GM12878 (cell line): ENCODE results near the gene SLC11A2. TPM values are rescaled to one million over a fixed set of nuclear protein-coding genes. Genes with fewer than 3 reads are reported as not detected.

Source experiments
- ATAC-seq: fragments of 200-7000 bp; cut with Tn5 transposase; 3 replicates; pipeline ENCODE4 v1.9.1; 2020; ENCODE audit warnings: mild to moderate bottlenecking, moderate library complexity
- BruUV-seq: library from RNA; stranded (reverse); fragments of 400-500 nt; replicated peaks from 2 replicates; lab custom pipeline; 2021; lab: Mats Ljungman, UMichigan
- CTCF ChIA-PET: fragments of 300-600 bp; sonication (Branson Sonifier 250); formaldehyde crosslinking; extraction: SDS; loops from one replicate; lab custom pipeline; 2021; ENCODE audit warnings: inconsistent platforms; lab: Yijun Ruan, JAX
- POLR2A ChIA-PET: fragments of 350-600 bp; formaldehyde crosslinking; extraction: SDS; loops from one replicate; lab custom pipeline; 2021; ENCODE audit warnings: inconsistent platforms; lab: Charles Lee
- RAD21 ChIA-PET: fragments of 300-600 bp; sonication (Branson Sonifier 250); formaldehyde crosslinking; loops from one replicate; lab custom pipeline; 2023; ENCODE audit warnings: antibody characterized with exemption; ENCODE audit not compliant: unreplicated experiment; lab: Charles Lee
- SMC1A ChIA-PET: fragments of 300-600 bp; sonication (Branson Sonifier 250); formaldehyde crosslinking; loops from one replicate; lab custom pipeline; 2023; ENCODE audit not compliant: unreplicated experiment, uncharacterized antibody; lab: Charles Lee
- DNase-seq: peaks from one replicate; pipeline ENCODE4 v3.0.0-alpha.2; 2011; ENCODE audit warnings: low read depth, low spot score
- FAIRE-seq: peaks from 3 replicates; lab custom pipeline; 2011; peaks lifted over from hg19 to GRCh38; lab: Jason Lieb, UNC
- H2AFZ ChIP-seq: 2 replicates; pipeline ENCODE4 v1.6.0; 2011; ENCODE audit warnings: low read depth, low read length, control low read depth; ENCODE audit not compliant: control insufficient read depth
- H3K27ac ChIP-seq: 2 replicates; pipeline ENCODE4 v1.5.1; 2011; ENCODE audit warnings: control low read depth; ENCODE audit not compliant: control insufficient read depth, insufficient read depth
- H3K27me3 ChIP-seq, 2 experiments: replicated peaks in 1 of 2; 2 replicates each; pipeline versions ENCODE4 v1.6.0 to v1.6.1; 2011; ENCODE audit warnings: low read length in 1 of 2; ENCODE audit not compliant: control insufficient read depth in 2 of 2, insufficient read depth in 2 of 2
- H3K36me3 ChIP-seq, 2 experiments: 2 replicates each; pipeline ENCODE4 v1.5.1; 2011; ENCODE audit warnings: low read length in 1 of 2; ENCODE audit not compliant: control insufficient read depth in 2 of 2, insufficient read depth in 2 of 2
- H3K4me1 ChIP-seq: 2 replicates; pipeline ENCODE4 v1.6.1; 2011; ENCODE audit warnings: mild to moderate bottlenecking, low read length, moderate library complexity, mixed read lengths; ENCODE audit not compliant: control insufficient read depth, insufficient read depth
- H3K4me2 ChIP-seq: 2 replicates; pipeline ENCODE4 v1.6.0; 2011; ENCODE audit warnings: control low read depth; ENCODE audit not compliant: control insufficient read depth, insufficient read depth
- H3K4me3 ChIP-seq: fragments of 200-600 bp; sonication (generic); 2 replicates; pipeline ENCODE4 v1.5.1; 2016
- H3K79me2 ChIP-seq: 2 replicates; pipeline ENCODE4 v1.6.0; 2011; ENCODE audit warnings: low read length; ENCODE audit not compliant: control insufficient read depth, insufficient read depth
- H3K9ac ChIP-seq: 2 replicates; pipeline ENCODE4 v1.8.0; 2011; ENCODE audit warnings: low read length, control low read depth, mixed read lengths; ENCODE audit not compliant: control insufficient read depth, insufficient read depth
- H3K9me3 ChIP-seq: replicated peaks from 3 replicates; pipeline ENCODE4 v1.5.1; 2011; ENCODE audit warnings: mild to moderate bottlenecking, low read length; ENCODE audit not compliant: control insufficient read depth, insufficient read depth
- H4K20me1 ChIP-seq: 2 replicates; pipeline ENCODE4 v1.6.0; 2011; ENCODE audit not compliant: control insufficient read depth, insufficient read depth
- CREB1 ChIP-seq: IDR thresholded peaks from 2 replicates; pipeline ENCODE4 v1.6.1; 2012; ENCODE audit warnings: low read depth, mild to moderate bottlenecking, inconsistent platforms
- RAD51 ChIP-seq: fragments of 450-650 bp; IDR thresholded peaks from 2 replicates; pipeline ENCODE4 v1.6.1; 2016; ENCODE audit warnings: moderate library complexity, mild to moderate bottlenecking, inconsistent platforms
- TAF1 ChIP-seq: IDR thresholded peaks from 2 replicates; pipeline ENCODE4 v1.6.1; 2011; ENCODE audit warnings: mild to moderate bottlenecking, low read depth, low read length, borderline replicate concordance
- ZBTB4 ChIP-seq: fragments of 450-650 bp; formaldehyde crosslinking; IDR thresholded peaks from 2 replicates; pipeline ENCODE4 v1.4.0; 2022; ENCODE audit warnings: mild to moderate bottlenecking, moderate library complexity
- ZNF384 ChIP-seq: IDR thresholded peaks from 2 replicates; pipeline ENCODE4 v1.6.1; 2012; ENCODE audit warnings: low read depth, mild to moderate bottlenecking, low read length, improper control_type of control experiment, borderline replicate concordance
- WGBS: methylation state at CpG from one replicate; pipeline ENCODE4 v1.1.6; 2016; ENCODE audit warnings: low lambda C conversion rate; ENCODE audit not compliant: insufficient replicate concordance, insufficient coverage; ENCODE audit errors: missing lambda C conversion rate; 5-methylcytosine and 5-hydroxymethylcytosine counted together
- in situ Hi-C: fragments of 300-500 bp; cut with MboI; formaldehyde crosslinking; loops from 9 replicates; pipeline ENCODE4 v1.14.3; 2018; ENCODE audit warnings: mixed read lengths
- intact Hi-C: fragments of 100-400 bp; cut with micrococcal nuclease; formaldehyde crosslinking; loops from one replicate; pipeline ENCODE4 v1.14.2; 2022; ENCODE audit not compliant: unreplicated experiment
- polyA plus RNA-seq, 11 experiments: library from polyadenylated mRNA; depleted of rRNA in 4 of 11; unstranded in 6 of 11; stranded (reverse) in 5 of 11; fragments of >200 nt; fragmentation: Nextera tagmentation in 4 of 11; fragmentation: Illumina TruSeq in 1 of 11; extraction: Ambion mirVana in 4 of 11; extraction: Trizol in 1 of 11; gene quantifications; 1 replicate in 1 of 11; 2 replicates in 10 of 11; pipeline versions ENCODE4 v1.2.1 to v1.2.3, GENCODE V29; 2011 to 2016; ENCODE audit warnings: inconsistent platforms in 2 of 11, missing spikeins in 2 of 11, low read depth in 1 of 11
- total RNA-seq, 4 experiments: library from RNA; depleted of rRNA in 3 of 4; stranded (reverse); fragments of >200 nt in 3 of 4; fragmentation: Illumina TruSeq in 1 of 4; extraction: Trizol in 1 of 4; gene quantifications; 2 replicates each; pipeline versions ENCODE4 v1.2.1 to v1.2.3, GENCODE V29; 2013 to 2021

SLC11A2 gene
- total and polyA plus RNA-seq, 10 of the 15 experiments (the other 5 are each of a cell fraction or from before 2014, with no cell fraction given): 6.2 to 29.4 (median 15.6) TPM

GRCh38 chr12:51023625-51024382, 2.4 kb downstream of the SLC11A2 start (continued):
- no peak for TF ChIP-seq ZBTB4 (CRISPR knock-in tag)
- no peak for TF ChIP-seq TAF1
- no peak for TF ChIP-seq CREB1
- TF ChIP-seq, all 136 proteins: peak for 0

- POLR2A ChIA-PET: interaction anchor here (0.6 to 1.1 kb wide), 3 partner anchors 9 to 27 kb away, joined by 3 to 5 read pairs (median 4); partner anchors contain the start of gene LETMD1
Observed at GRCh38 chr12:51021694-51022093, 4.5 kb downstream of the SLC11A2 start.

More at GRCh38 chr12:51021694-51022093, 4.5 kb downstream of the SLC11A2 start:
- Histone ChIP-seq H3K36me3 (no peaks in the 10 kb centered on the region), H3K4me2 (peak overlapping the region; percentile 65), H3K4me1 (peaks cover 14% of the 10 kb centered on the region; the same call in 1 of the 2 replicates), H3K79me2 (peaks cover 47% of the 10 kb centered on the region), H2AFZ (no peak overlapping the region), H3K27ac (no peak overlapping the region), H3K4me3 (no peak overlapping the region), H3K9me3 (no peaks in the 10 kb centered on the region), H3K9ac (no peak overlapping the region), H3K27me3 (no peaks in the 10 kb centered on the region), H4K20me1 (no peaks in the 10 kb centered on the region)
- no peak for FAIRE-seq
- ATAC-seq: no peak
- BruUV-seq: no TSS peak
- CTCF ChIA-PET: interaction anchor here (0.6 to 2.0 kb wide), 9 partner anchors 9 to 1414 kb away, joined by 3 to 12 read pairs (median 4); partner anchors contain the start of gene ATF1
- intact Hi-C loops (no loop called here), in situ Hi-C loops (no loop called here)
- RAD21 ChIA-PET: interaction anchor here (0.9 to 2.7 kb wide), 12 partner anchors 9 to 320 kb away, joined by 3 to 14 read pairs (median 4); no protein-coding TSS in a partner anchor
- SMC1A ChIA-PET: interaction anchor here (0.6 to 2.1 kb wide), 11 partner anchors 9 to 1223 kb away, joined by 3 to 13 read pairs (median 3); no protein-coding TSS in a partner anchor
- WGBS: 0% methylated on average over 1 of the region's 1 CpG
- DNase-seq: no peak
- 0 out of 2 replicates have a peak, but pooled peaks have one; percentile 24 for TF ChIP-seq ZNF384
- no peak for TF ChIP-seq RAD51
